Right lobe of liver (tissue), 6 donors: ENCODE results near the gene PDGFA. TPM values are rescaled to one million over a fixed set of nuclear protein-coding genes. Genes with fewer than 3 reads are reported as not detected.

Experiments
- ATAC-seq, 4 donors: fragments of 200-7000 bp; cut with Tn5 transposase; one replicate each; pipeline ENCODE4 v1.9.1; 2020; ENCODE audit warnings: mild to moderate bottlenecking in 4 of 4, moderate library complexity in 4 of 4
- DNase-seq, 3 donors: peaks; one replicate each; pipeline ENCODE4 v3.0.0-alpha.2; 2020
- H3K27ac ChIP-seq, 3 donors: fragments of 200-600 bp; one replicate each; pipeline ENCODE4 v1.8.0; 2022
- H3K27me3 ChIP-seq, 2 donors: fragments of 200-600 bp; one replicate each; pipeline ENCODE4 v1.8.0; 2022
- H3K36me3 ChIP-seq, 4 donors: fragments of 200-600 bp; sonication (generic) in 1 of 4; one replicate each; pipeline versions ENCODE4 v1.5.1 to v1.8.0; 2017 to 2022; ENCODE audit warnings: control low read depth in 1 of 4
- H3K4me1 ChIP-seq, 4 donors: fragments of 200-600 bp; sonication (generic) in 1 of 4; one replicate each; pipeline versions ENCODE4 v1.5.1 to v1.8.0; 2017 to 2022; ENCODE audit warnings: control low read depth in 1 of 4
- H3K4me3 ChIP-seq, 3 donors: fragments of 200-600 bp; one replicate each; pipeline ENCODE4 v1.8.0; 2022
- H3K9me3 ChIP-seq, 4 donors: fragments of 200-600 bp; sonication (generic) in 1 of 4; one replicate each; pipeline versions ENCODE4 v1.5.1 to v1.8.0; 2017 to 2022; ENCODE audit warnings: control low read depth in 1 of 4
- CTCF ChIP-seq, 4 donors: fragments of 200-600 bp in 3 of 4; fragments of 450-650 bp in 1 of 4; IDR thresholded peaks; one replicate each; pipeline versions ENCODE4 v1.5.1 to v1.8.0; 2016 to 2022; ENCODE audit warnings: antibody characterized with exemption in 4 of 4, mild to moderate bottlenecking in 2 of 4
- POLR2A ChIP-seq: fragments of 450-650 bp; IDR thresholded peaks from one replicate; pipeline ENCODE4 v1.6.1; 2017; ENCODE audit warnings: antibody characterized with exemption, mild to moderate bottlenecking
- WGBS: methylation state at CpG from one replicate; pipeline ENCODE4 v1.1.6; 2018; ENCODE audit warnings: low coverage, low lambda C conversion rate; ENCODE audit not compliant: insufficient coverage; ENCODE audit errors: missing lambda C conversion rate; 5-methylcytosine and 5-hydroxymethylcytosine counted together
- intact Hi-C, 2 donors: fragments of 100-400 bp; cut with DNase I; formaldehyde crosslinking; loops; one replicate each; pipeline versions ENCODE4 v1.11.2 to v1.14.1; 2022
- total RNA-seq, 6 experiments: library from RNA; depleted of rRNA in 2 of 6; stranded (reverse); fragments of >200 nt in 2 of 6; fragmentation: NEBNext Ultra II Directional in 3 of 6; extraction: Animal tissue kit (Norgen Biotek cat#: 25700) in 3 of 6; gene quantifications; one replicate each; pipeline versions ENCODE4 v1.1.0 to v1.2.4, GENCODE V29; 2016 to 2023
- donor health status: DM: no; HTN: yes; CAD: no.
- donor health status: DM: no; HTN: no; CAD: no.
- donor health status: DM: no; HTN: no; CAD: no.
- donor health status: DM: no; HTN: yes; CAD: no.
- donor health status: DM: no; HTN: yes; CAD: no.

Gene PDGFA
- total RNA-seq, 6 experiments from 2014 or later: 2.3 to 20.9 (median 8.4) TPM

GRCh38 chr7:516216-516605 is 3.4 kb downstream of the PDGFA start:
- DNase-seq (no peak), ATAC-seq (no peak)
- WGBS: 69% methylated on average over 12 of the region's 13 CpGs
- H3K4me3 ChIP-seq: no peak overlapping the region
- no peaks in the 10 kb centered on the region for H3K9me3 ChIP-seq
- intact Hi-C loops: no loop called here
- TF ChIP-seq CTCF (IDR thresholded peaks at IDR 0.05) (no peak), POLR2A (no peak)
- H3K27me3 ChIP-seq: peaks cover 0 to 10% of the 10 kb centered on the region in 2 donors
- H3K4me1 ChIP-seq: peaks cover 0 to 19% (median 0%) of the 10 kb centered on the region in 4 donors
- no peaks in the 10 kb centered on the region for H3K36me3 ChIP-seq
- H3K27ac ChIP-seq: no peak overlapping the region

- ATAC-seq: no peak
- TF ChIP-seq CTCF (IDR thresholded peaks at IDR 0.05): no peak
- TF ChIP-seq POLR2A: no peak
- 100% methylated on average over 1 of the region's 10 CpGs for WGBS
- Histone ChIP-seq H3K4me3 (no peak overlapping the region), H3K4me1 (peaks cover 0 to 18% (median 0%) of the 10 kb centered on the region in 4 donors), H3K9me3 (no peaks in the 10 kb centered on the region), H3K36me3 (no peaks in the 10 kb centered on the region), H3K27me3 (peaks cover 0 to 4% of the 10 kb centered on the region in 2 donors), H3K27ac (no peak overlapping the region)
- intact Hi-C loops: no loop called here
- no peak for DNase-seq
These were observed 4.0 kb downstream of the PDGFA start for GRCh38 chr7:515628-516027.

GRCh38 chr7:514651-515598 is 4.7 kb downstream of the PDGFA start:
- H3K27me3 ChIP-seq: no peaks in the 10 kb centered on the region
- H3K9me3 ChIP-seq: no peaks in the 10 kb centered on the region
- no peak for DNase-seq
- WGBS: 75% methylated on average over 4 of the region's 25 CpGs
- no peak for TF ChIP-seq CTCF (IDR thresholded peaks at IDR 0.05)
- no peak for TF ChIP-seq POLR2A
- ATAC-seq: no peak
- no peak overlapping the region for H3K27ac ChIP-seq
- H3K36me3 ChIP-seq: no peaks in the 10 kb centered on the region
- intact Hi-C loops: no loop called here
- no peak overlapping the region for H3K4me3 ChIP-seq
- peaks cover 0 to 11% (median 0%) of the 10 kb centered on the region in 4 donors for H3K4me1 ChIP-seq

- intact Hi-C loops: no loop called here
- no peak for ATAC-seq
- Histone ChIP-seq H3K36me3 (no peaks in the 10 kb centered on the region), H3K27me3 (no peaks in the 10 kb centered on the region), H3K9me3 (no peaks in the 10 kb centered on the region), H3K27ac (no peak overlapping the region), H3K4me3 (no peak overlapping the region), H3K4me1 (peaks cover 0 to 11% (median 0%) of the 10 kb centered on the region in 4 donors)
- no peak for DNase-seq
- WGBS: 97% methylated on average over 7 of the region's 10 CpGs
- TF ChIP-seq POLR2A (no peak), CTCF (IDR thresholded peaks at IDR 0.05) (no peak)
These were observed 5.4 kb downstream of the PDGFA start for GRCh38 chr7:514242-514641.
